ENCODE data around the gene KIF26A.

- TF ChIP-seq POLR2A (IDR thresholded peaks at IDR 0.05) (no peak), CTCF (IDR thresholded peaks at IDR 0.05 in 4 of 5, conservative IDR thresholded peaks at IDR 0.05 in 1 of 5) (no peak)
Observed at GRCh38 chr14:104119119-104119487, 19.3 kb upstream of the KIF26A start.
